Natural killer cell (primary cell): ENCODE results near the gene RECK. TPM values are rescaled to one million over a fixed set of nuclear protein-coding genes. Genes with fewer than 3 reads are reported as not detected.

Experiments
- ATAC-seq, 3 donors: fragments of 150-1000 bp in 2 of 3; fragments of 200-7000 bp in 1 of 3; cut with Tn5 transposase; 1 replicate in 1 of 3; 2 replicates in 2 of 3; pipeline ENCODE4 v1.10.0; 2021; ENCODE audit warnings: mild to moderate bottlenecking in 2 of 3, moderate library complexity in 2 of 3
- DNase-seq, 2 donors: peaks; one replicate each; pipeline versions ENCODE4 v3.0.0 to v3.0.0-alpha.2; 2013 to 2021; ENCODE audit warnings: mixed read lengths in 1 of 2
- H3K27ac ChIP-seq: one replicate; pipeline ENCODE4 v1.5.1; 2013; ENCODE audit warnings: mild to moderate bottlenecking, low read length
- H3K27me3 ChIP-seq: one replicate; pipeline ENCODE4 v1.6.1; 2013; ENCODE audit warnings: low read length; ENCODE audit not compliant: control insufficient read depth, insufficient read depth
- H3K36me3 ChIP-seq: one replicate; pipeline ENCODE4 v1.6.1; 2013; ENCODE audit warnings: low read length; ENCODE audit not compliant: control insufficient read depth, insufficient read depth
- H3K4me1 ChIP-seq: one replicate; pipeline ENCODE4 v1.6.1; 2013; ENCODE audit warnings: low read length; ENCODE audit not compliant: control insufficient read depth, insufficient read depth
- H3K4me3 ChIP-seq: one replicate; pipeline ENCODE4 v1.5.1; 2013; ENCODE audit warnings: low read length
- H3K9me3 ChIP-seq: one replicate; pipeline ENCODE4 v1.6.1; 2013; ENCODE audit warnings: low read length; ENCODE audit not compliant: control insufficient read depth, insufficient read depth
- H3K27ac Mint-ChIP-seq, 2 donors: one replicate each; pipeline ENCODE4 v1.8.0; 2022; ENCODE audit warnings: mild to moderate bottlenecking in 2 of 2, mixed read lengths in 2 of 2, moderate library complexity in 1 of 2
- H3K27me3 Mint-ChIP-seq, 2 donors: one replicate each; pipeline ENCODE4 v1.8.0; 2022; ENCODE audit warnings: low read depth in 2 of 2, mixed read lengths in 2 of 2
- H3K36me3 Mint-ChIP-seq: one replicate; pipeline ENCODE4 v1.8.0; 2022; ENCODE audit warnings: mixed read lengths
- H3K4me1 Mint-ChIP-seq, 2 donors: one replicate each; pipeline ENCODE4 v1.8.0; 2022; ENCODE audit warnings: mixed read lengths in 2 of 2
- H3K4me3 Mint-ChIP-seq: one replicate; pipeline ENCODE4 v1.8.0; 2022; ENCODE audit warnings: mild to moderate bottlenecking, moderate library complexity, mixed read lengths
- H3K9me3 Mint-ChIP-seq, 2 donors: one replicate each; pipeline ENCODE4 v1.8.0; 2022; ENCODE audit warnings: mixed read lengths in 2 of 2
- CTCF ChIP-seq: fragments of 200-600 bp; IDR thresholded peaks from one replicate; pipeline ENCODE4 v1.8.0; 2022; ENCODE audit warnings: antibody characterized with exemption
- WGBS: methylation state at CpG from one replicate; pipeline ENCODE4 v1.1.7; 2013; ENCODE audit warnings: missing lambda C conversion rate; ENCODE audit not compliant: insufficient coverage; 5-methylcytosine and 5-hydroxymethylcytosine counted together
- intact Hi-C: fragments of 100-400 bp; cut with micrococcal nuclease; formaldehyde crosslinking; loops from one replicate; pipeline ENCODE4 v1.14.2; 2022
- total RNA-seq, 4 donors: library from RNA; stranded (reverse); fragments of 120-200 nt in 1 of 4; gene quantifications; one replicate each; pipeline versions ENCODE4 v1.2.3 to v1.2.4, GENCODE V29; 2013 to 2022

The RECK gene
- total RNA-seq, 3 donors from 2014 or later (not counting 1 experiment from before 2014, with no cell fraction given), result 7.4 to 10.3 (median 8.0) TPM

- no peak overlapping the region for H3K4me3 ChIP-seq
- H3K4me1 ChIP-seq, result no peaks in the 10 kb centered on the region
- no peak overlapping the region for H3K27ac ChIP-seq
- H3K27me3 ChIP-seq, result no peaks in the 10 kb centered on the region
- DNase-seq, result no peak
- intact Hi-C loops, result no loop called here
- no peaks in the 10 kb centered on the region for H3K36me3 ChIP-seq
- H3K27ac Mint-ChIP-seq, result no peak overlapping the region
- no peaks in the 10 kb centered on the region for H3K9me3 Mint-ChIP-seq
- no peak overlapping the region for H3K4me3 Mint-ChIP-seq
- H3K36me3 Mint-ChIP-seq, result no peaks in the 10 kb centered on the region
- TF ChIP-seq CTCF, result no peak
- H3K9me3 ChIP-seq, result no peaks in the 10 kb centered on the region
- H3K27me3 Mint-ChIP-seq, result peaks cover 12 to 37% of the 10 kb centered on the region in 2 donors
- no peak for ATAC-seq
- no peaks in the 10 kb centered on the region for H3K4me1 Mint-ChIP-seq
- 95% methylated on average over 3 of the region's 3 CpGs for WGBS
These were observed 18.6 kb upstream of the RECK start for GRCh38 chr9:36018129-36018528.

- Mint-ChIP-seq H3K9me3 (no peaks in the 10 kb centered on the region), H3K4me3 (no peak overlapping the region), H3K36me3 (no peaks in the 10 kb centered on the region), H3K4me1 (no peaks in the 10 kb centered on the region), H3K27me3 (peaks cover 15 to 28% of the 10 kb centered on the region in 2 donors), H3K27ac (no peak overlapping the region)
- no peaks in the 10 kb centered on the region for H3K4me1 ChIP-seq
- no peak for ATAC-seq
- no peaks in the 10 kb centered on the region for H3K27me3 ChIP-seq
- no peak for TF ChIP-seq CTCF
- no peaks in the 10 kb centered on the region for H3K9me3 ChIP-seq
- DNase-seq, result no peak
- intact Hi-C loops, result no loop called here
- no peak overlapping the region for H3K27ac ChIP-seq
- 94% methylated on average over 6 of the region's 6 CpGs for WGBS
- H3K4me3 ChIP-seq, result no peak overlapping the region
- H3K36me3 ChIP-seq, result no peaks in the 10 kb centered on the region
These were observed 17.6 kb upstream of the RECK start for GRCh38 chr9:36018891-36019720.

- H3K4me3 ChIP-seq, result no peak overlapping the region
- peaks cover 0 to 9% of the 10 kb centered on the region in 2 donors for H3K27me3 Mint-ChIP-seq
- DNase-seq (no peak), ATAC-seq (no peak)
- no peaks in the 10 kb centered on the region for H3K4me1 ChIP-seq
- no peak overlapping the region for H3K27ac Mint-ChIP-seq
- WGBS, result 94% methylated on average over 1 of the region's 1 CpG
- no peaks in the 10 kb centered on the region for H3K4me1 Mint-ChIP-seq
- H3K36me3 Mint-ChIP-seq, result no peaks in the 10 kb centered on the region
- intact Hi-C loops, result loop anchor here (2.0 kb wide), 1 partner anchor 67 kb away; no protein-coding TSS in a partner anchor
- no peak for TF ChIP-seq CTCF
- no peak overlapping the region for H3K27ac ChIP-seq
- no peak overlapping the region for H3K4me3 Mint-ChIP-seq
- H3K9me3 ChIP-seq, result no peaks in the 10 kb centered on the region
- no peaks in the 10 kb centered on the region for H3K36me3 ChIP-seq
- no peaks in the 10 kb centered on the region for H3K9me3 Mint-ChIP-seq
- H3K27me3 ChIP-seq, result no peaks in the 10 kb centered on the region
These were observed 14.7 kb upstream of the RECK start for GRCh38 chr9:36021968-36022367.
